ENCODE results near the gene NKD2. TPM values are rescaled to one million over a fixed set of nuclear protein-coding genes. Genes with fewer than 3 reads are reported as not detected.

NKD2 gene
- total RNA-seq, 2 experiments from 2014 or later, result 0.41 to 1.1 TPM

DNA sequence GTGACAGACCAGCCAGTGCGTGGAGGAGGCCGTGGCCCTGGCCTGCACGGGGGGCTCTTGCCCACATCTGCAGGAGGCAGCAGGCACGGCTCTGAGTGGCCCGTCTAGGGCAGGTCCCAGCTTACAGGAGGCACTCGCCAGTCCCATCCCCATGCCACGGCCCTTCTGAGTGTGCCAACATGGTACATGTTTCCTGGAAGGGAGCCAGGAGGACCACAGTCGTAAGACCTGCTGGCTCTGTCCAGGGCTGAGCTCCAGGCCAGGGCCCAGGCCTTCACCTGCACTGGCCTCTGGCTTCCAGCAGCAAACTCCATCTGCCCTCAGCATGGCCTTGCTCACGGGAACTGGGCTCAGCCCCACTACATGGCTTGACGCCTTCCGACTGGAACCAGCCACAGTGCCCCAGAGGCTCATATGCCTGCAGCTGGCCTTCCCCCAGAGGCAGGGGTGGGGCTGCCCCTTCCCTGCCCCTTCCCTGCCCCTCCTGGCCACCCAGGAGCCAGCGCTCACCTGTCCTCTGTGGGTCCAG, 3.8 kb downstream of the NKD2 start:
- no peak for DNase-seq
- Mint-ChIP-seq H3K4me3 (no peak overlapping the region), H3K9me3 (no peaks in the 10 kb centered on the region), H3K27me3 (peaks cover 31% of the 10 kb centered on the region), H3K4me1 (ENCODE audit: low read depth) (peaks cover 5% of the 10 kb centered on the region), H3K27ac (no peak overlapping the region), H3K36me3 (no peaks in the 10 kb centered on the region)
- POLR2A ChIA-PET, result no interaction called here
- CTCF ChIA-PET, result interaction anchor here (1.1 to 1.4 kb wide), 2 partner anchors 89 to 126 kb away, joined by 3 to 5 read pairs; no protein-coding TSS in a partner anchor
- intact Hi-C loops (cut with micrococcal nuclease), result no loop called here

DNA sequence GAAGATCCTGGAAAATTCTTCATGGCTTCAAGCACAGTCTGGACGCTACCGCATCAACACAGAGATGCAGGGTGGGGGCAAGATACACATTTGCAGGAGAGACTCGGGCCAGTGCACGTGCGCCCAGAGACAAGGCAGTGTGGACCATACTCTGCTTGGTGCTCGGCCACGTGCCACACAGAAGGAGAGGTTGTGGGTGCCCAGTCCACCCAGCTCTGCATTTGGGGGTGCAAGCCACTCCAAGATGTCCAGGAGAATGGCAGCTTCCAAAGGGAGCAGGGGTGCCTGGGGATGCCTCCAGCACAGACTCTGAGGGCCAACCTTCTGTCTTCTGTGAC, 4.3 kb downstream of the NKD2 start:
- DNase-seq, result no peak
- H3K36me3 Mint-ChIP-seq, result no peaks in the 10 kb centered on the region
- ChIA-PET POLR2A (no interaction called here), CTCF (interaction anchor here (1.4 kb wide), 1 partner anchor 89 kb away, joined by 5 read pairs; no protein-coding TSS in a partner anchor)
- H3K27me3 Mint-ChIP-seq, result peaks cover 27% of the 10 kb centered on the region
- no peak overlapping the region for H3K27ac Mint-ChIP-seq
- H3K9me3 Mint-ChIP-seq, result no peaks in the 10 kb centered on the region
- H3K4me1 Mint-ChIP-seq (ENCODE audit: low read depth), result peaks cover 4% of the 10 kb centered on the region
- intact Hi-C loops (cut with micrococcal nuclease), result no loop called here
- H3K4me3 Mint-ChIP-seq, result no peak overlapping the region

GRCh38 chr5:1013238-1013947, 4.8 kb downstream of the NKD2 start:
- H3K36me3 Mint-ChIP-seq, result no peaks in the 10 kb centered on the region
- intact Hi-C loops (cut with micrococcal nuclease), result no loop called here
- no peak overlapping the region for H3K4me3 Mint-ChIP-seq
- peaks cover 24% of the 10 kb centered on the region for H3K27me3 Mint-ChIP-seq
- CTCF ChIA-PET, result interaction anchor here (0.6 to 1.4 kb wide), 2 partner anchors 90 to 113 kb away, joined by 3 to 5 read pairs; no protein-coding TSS in a partner anchor
- no peaks in the 10 kb centered on the region for H3K9me3 Mint-ChIP-seq
- DNase-seq, result no peak
- H3K4me1 Mint-ChIP-seq (ENCODE audit: low read depth), result peaks cover 3% of the 10 kb centered on the region
- no peak overlapping the region for H3K27ac Mint-ChIP-seq
- POLR2A ChIA-PET, result no interaction called here

GRCh38 chr5:1013948-1014301, 5.3 kb downstream of the NKD2 start:
- no peak for DNase-seq
- H3K36me3 Mint-ChIP-seq, result no peaks in the 10 kb centered on the region
- H3K4me1 Mint-ChIP-seq (ENCODE audit: low read depth), result peaks cover 3% of the 10 kb centered on the region
- H3K27me3 Mint-ChIP-seq, result peaks cover 24% of the 10 kb centered on the region
- ChIA-PET CTCF (interaction anchor here (0.6 kb wide), 1 partner anchor 112 kb away, joined by 3 read pairs; no protein-coding TSS in a partner anchor), POLR2A (no interaction called here)
- no peak overlapping the region for H3K4me3 Mint-ChIP-seq
- H3K9me3 Mint-ChIP-seq, result no peaks in the 10 kb centered on the region
- H3K27ac Mint-ChIP-seq, result no peak overlapping the region
- intact Hi-C loops (cut with micrococcal nuclease), result no loop called here

DNA sequence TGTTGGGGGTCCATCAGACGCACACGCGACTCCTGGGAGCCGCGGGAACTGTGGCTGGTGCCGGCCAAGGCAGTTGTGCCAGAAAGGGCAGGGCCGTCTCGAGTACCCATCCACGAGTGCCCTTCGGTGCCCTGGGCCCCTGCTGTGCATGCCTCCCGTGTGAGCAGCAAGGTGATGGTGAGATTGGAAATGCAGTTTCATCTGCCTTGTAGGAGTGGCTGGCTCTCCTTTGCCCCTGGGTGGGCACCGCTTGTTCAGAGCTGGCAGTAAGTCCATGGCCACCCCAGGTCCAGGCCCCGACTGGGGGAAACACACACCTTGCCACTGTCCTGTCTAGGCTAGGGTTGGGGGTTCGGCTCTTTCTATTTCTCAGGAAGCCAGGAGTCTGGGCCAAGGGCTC, 5.7 kb downstream of the NKD2 start:
- peaks cover 3% of the 10 kb centered on the region for H3K4me1 Mint-ChIP-seq (ENCODE audit: low read depth)
- no peaks in the 10 kb centered on the region for H3K9me3 Mint-ChIP-seq
- no peaks in the 10 kb centered on the region for H3K36me3 Mint-ChIP-seq
- H3K27me3 Mint-ChIP-seq, result peaks cover 24% of the 10 kb centered on the region
- no peak overlapping the region for H3K27ac Mint-ChIP-seq
- intact Hi-C loops (cut with micrococcal nuclease), result no loop called here
- CTCF ChIA-PET, result no interaction called here
- POLR2A ChIA-PET, result no interaction called here
- no peak for DNase-seq
- H3K4me3 Mint-ChIP-seq, result no peak overlapping the region

DNA sequence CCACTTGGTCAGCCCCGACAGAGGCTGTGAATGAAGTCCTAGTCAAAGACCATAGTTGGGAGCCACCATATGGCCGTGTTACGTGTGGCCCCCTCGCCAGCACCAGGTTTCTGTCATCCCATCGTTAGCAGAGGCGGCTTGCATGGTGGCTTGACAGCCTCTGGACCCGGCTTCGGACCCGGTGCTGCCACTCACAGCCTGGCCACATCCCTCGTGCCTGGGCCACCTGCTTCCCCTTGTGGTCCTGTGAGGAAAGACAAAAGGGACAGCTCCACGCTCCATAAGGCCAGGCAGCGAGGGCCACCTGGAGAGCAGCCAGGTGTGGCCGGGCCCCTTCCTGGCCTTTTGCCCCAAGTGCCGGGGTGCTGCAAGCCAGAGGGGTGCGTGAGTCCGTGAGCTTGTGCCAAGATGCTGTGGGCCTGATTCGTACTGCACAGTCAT, 6.2 kb downstream of the NKD2 start:
- POLR2A ChIA-PET, result no interaction called here
- intact Hi-C loops (cut with micrococcal nuclease), result no loop called here
- Mint-ChIP-seq H3K36me3 (no peaks in the 10 kb centered on the region), H3K4me3 (no peak overlapping the region), H3K27ac (no peak overlapping the region), H3K4me1 (ENCODE audit: low read depth) (peaks cover 1% of the 10 kb centered on the region), H3K27me3 (peaks cover 22% of the 10 kb centered on the region), H3K9me3 (no peaks in the 10 kb centered on the region)
- DNase-seq, result no peak
- CTCF ChIA-PET, result no interaction called here

- Mint-ChIP-seq H3K4me3 (no peak overlapping the region), H3K36me3 (no peaks in the 10 kb centered on the region), H3K27me3 (peaks cover 15% of the 10 kb centered on the region), H3K9me3 (no peaks in the 10 kb centered on the region), H3K27ac (no peak overlapping the region), H3K4me1 (ENCODE audit: low read depth) (no peaks in the 10 kb centered on the region)
- ChIA-PET CTCF (no interaction called here), POLR2A (interaction anchor here (0.6 kb wide), 1 partner anchor 324 kb away, joined by 4 read pairs; no protein-coding TSS in a partner anchor)
- intact Hi-C loops (cut with micrococcal nuclease), result no loop called here
- no peak for DNase-seq
Observed at GRCh38 chr5:1015507-1015906, 6.9 kb downstream of the NKD2 start.

- Mint-ChIP-seq H3K27me3 (peaks cover 10% of the 10 kb centered on the region), H3K9me3 (no peaks in the 10 kb centered on the region), H3K4me3 (no peak overlapping the region), H3K27ac (no peak overlapping the region), H3K4me1 (ENCODE audit: low read depth) (no peaks in the 10 kb centered on the region), H3K36me3 (no peaks in the 10 kb centered on the region)
- DNase-seq, result no peak
- ChIA-PET POLR2A (no interaction called here), CTCF (no interaction called here)
- intact Hi-C loops (cut with micrococcal nuclease), result no loop called here
Observed at GRCh38 chr5:1016036-1016435, 7.4 kb downstream of the NKD2 start.

- ChIA-PET POLR2A (no interaction called here), CTCF (no interaction called here)
- Mint-ChIP-seq H3K36me3 (no peaks in the 10 kb centered on the region), H3K9me3 (no peaks in the 10 kb centered on the region), H3K4me3 (no peak overlapping the region), H3K27me3 (peaks cover 7% of the 10 kb centered on the region), H3K27ac (no peak overlapping the region), H3K4me1 (ENCODE audit: low read depth) (no peaks in the 10 kb centered on the region)
- DNase-seq, result no peak
- intact Hi-C loops (cut with micrococcal nuclease), result no loop called here
Observed at GRCh38 chr5:1016476-1016875, 7.9 kb downstream of the NKD2 start.

GRCh38 chr5:1017056-1017455, 8.5 kb downstream of the NKD2 start:
- ChIA-PET CTCF (no interaction called here), POLR2A (no interaction called here)

DNA sequence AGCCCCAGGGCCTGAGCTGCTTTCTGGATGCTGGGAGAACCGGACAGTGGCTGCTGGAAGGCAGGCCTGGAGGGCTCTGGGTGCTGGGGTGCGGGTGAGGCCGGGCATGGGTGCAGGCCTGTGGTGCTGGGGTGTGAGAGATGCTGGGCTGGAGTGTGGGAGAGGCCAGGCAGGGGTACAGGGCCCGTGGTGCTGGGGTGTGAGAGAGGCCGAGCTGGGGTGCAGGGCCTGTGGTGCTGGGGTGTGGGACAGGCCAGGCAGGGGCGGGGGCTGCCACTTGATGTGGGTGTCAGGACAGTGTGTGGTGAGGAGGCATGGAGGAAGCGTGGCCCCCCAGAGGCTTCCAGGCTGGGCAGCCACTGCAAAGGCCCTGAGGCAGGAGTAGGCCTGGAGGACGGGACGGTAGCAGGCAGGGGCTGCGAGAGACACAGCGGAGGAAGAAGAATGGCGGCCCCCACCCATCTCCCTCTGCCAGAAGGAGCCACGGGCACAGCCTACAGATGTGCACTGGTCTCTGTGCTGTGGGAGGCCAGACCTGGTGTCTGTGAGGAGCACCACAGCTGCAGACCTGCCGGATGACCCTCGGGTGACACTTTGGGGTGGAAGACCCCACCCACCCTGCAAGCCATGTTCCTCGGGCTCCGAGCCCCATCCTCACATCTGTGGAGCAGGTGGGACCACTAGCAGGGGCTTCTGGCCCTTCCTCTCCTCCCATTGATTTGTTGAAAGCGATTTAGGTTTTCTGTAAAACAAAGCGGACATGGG, 9.3 kb downstream of the NKD2 start:
- DNase-seq, result no peak
- ChIA-PET CTCF (no interaction called here), POLR2A (no interaction called here)
- Mint-ChIP-seq H3K4me1 (ENCODE audit: low read depth) (no peaks in the 10 kb centered on the region), H3K36me3 (no peaks in the 10 kb centered on the region), H3K9me3 (no peaks in the 10 kb centered on the region), H3K27me3 (no peaks in the 10 kb centered on the region), H3K27ac (no peak overlapping the region), H3K4me3 (no peak overlapping the region)
- intact Hi-C loops (cut with micrococcal nuclease), result no loop called here

More at GRCh38 chr5:1017056-1017455, 8.5 kb downstream of the NKD2 start:
- Mint-ChIP-seq H3K27me3 (peaks cover under 1% of the 10 kb centered on the region), H3K9me3 (no peaks in the 10 kb centered on the region), H3K4me1 (ENCODE audit: low read depth) (no peaks in the 10 kb centered on the region), H3K36me3 (no peaks in the 10 kb centered on the region), H3K27ac (no peak overlapping the region), H3K4me3 (no peak overlapping the region)
- intact Hi-C loops (cut with micrococcal nuclease), result no loop called here
- no peak for DNase-seq

GRCh38 chr5:1018596-1018995, 10.0 kb downstream of the NKD2 start:
- H3K27me3 Mint-ChIP-seq, result no peaks in the 10 kb centered on the region

More at GRCh38 chr5:1018596-1018995, 10.0 kb downstream of the NKD2 start:
- Mint-ChIP-seq H3K27ac (no peak overlapping the region), H3K36me3 (no peaks in the 10 kb centered on the region), H3K4me1 (ENCODE audit: low read depth) (no peaks in the 10 kb centered on the region), H3K4me3 (no peak overlapping the region), H3K9me3 (no peaks in the 10 kb centered on the region)
- intact Hi-C loops (cut with micrococcal nuclease), result no loop called here
- DNase-seq, result no peak
- POLR2A ChIA-PET, result no interaction called here
- CTCF ChIA-PET, result interaction anchor here (1.2 kb wide), 1 partner anchor 95 kb away, joined by 3 read pairs; no protein-coding TSS in a partner anchor

Measured in activated CD4-positive, alpha-beta memory T cell treated with anti-CD3 and anti-CD28 coated beads for 36 hours (primary cell).